CD4-positive, alpha-beta T cell treated with Interleukin-2 at 100 ng/mL for 4 hours (primary cell): ENCODE data around the gene CEP164.
"Not testable (repeated sequence)": the region's sequence is repeated elsewhere in the genome, so short reads cannot be mapped to it uniquely, and the experiment has no call there.

ENCODE experiments used
- DNase-seq: peaks from one replicate; pipeline ENCODE4 v3.0.0-alpha.2; 2020; ENCODE audit warnings: low spot score

Gene CEP164

DNA sequence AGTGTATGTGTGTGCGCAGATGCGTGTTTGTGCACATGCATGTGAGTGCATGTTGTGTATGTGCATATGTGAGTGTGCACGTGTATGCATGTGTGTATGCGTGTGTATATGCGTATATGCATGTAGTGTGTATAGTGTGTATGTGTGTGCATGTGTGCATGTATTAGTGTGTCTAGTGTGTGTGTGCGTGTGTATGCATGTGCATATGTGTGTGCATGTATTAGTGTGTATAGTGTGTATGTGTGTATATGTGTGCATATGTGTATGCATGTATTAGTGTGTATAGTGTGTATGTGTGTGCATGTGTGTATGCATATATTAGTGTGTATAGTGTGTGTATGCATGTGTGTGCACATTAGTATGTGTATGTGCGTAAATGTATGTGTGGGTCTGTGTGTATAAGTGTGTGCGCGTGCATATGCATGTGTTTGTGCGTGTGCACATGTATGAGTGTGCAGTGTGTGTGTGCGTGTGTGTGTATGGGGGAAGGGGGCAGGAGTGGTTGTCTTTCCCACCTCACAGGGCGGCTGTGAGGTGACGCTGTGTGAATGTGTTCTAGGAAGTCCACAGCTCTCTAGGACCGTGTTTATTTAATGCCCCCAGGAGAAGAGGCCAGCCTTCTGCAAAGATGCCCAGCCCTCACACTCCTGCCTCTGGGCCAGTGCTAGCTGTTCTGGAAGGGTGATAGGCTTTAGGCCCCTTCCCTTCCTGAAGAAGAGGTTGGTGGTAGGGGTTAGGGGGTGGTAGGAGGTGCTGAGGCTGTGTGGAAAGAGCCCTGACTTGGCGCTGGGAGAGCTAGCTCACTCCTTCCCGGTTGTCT lies 114.6 kb downstream of the CEP164 start:
- no peak for DNase-seq

DNA sequence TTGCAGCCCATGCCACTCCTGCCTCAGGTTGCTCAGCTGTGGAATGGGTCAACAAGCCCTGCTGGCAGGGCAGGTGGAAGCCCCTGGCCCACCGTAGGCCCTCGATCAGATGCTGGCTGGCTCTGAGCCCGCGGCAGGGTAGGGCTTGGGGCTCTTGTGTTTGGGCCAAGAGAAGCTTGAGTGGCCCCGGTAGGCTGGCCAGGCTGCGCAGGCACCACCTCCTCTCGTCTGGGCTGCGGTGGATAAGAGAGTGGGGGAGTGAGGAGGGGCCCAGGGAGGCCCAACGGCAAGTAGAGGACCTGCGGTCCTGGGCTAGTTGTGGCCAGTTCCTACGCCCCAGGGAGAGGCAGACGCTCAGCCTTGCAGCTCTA lies 115.2 kb downstream of the CEP164 start:
- no peak for DNase-seq

DNA sequence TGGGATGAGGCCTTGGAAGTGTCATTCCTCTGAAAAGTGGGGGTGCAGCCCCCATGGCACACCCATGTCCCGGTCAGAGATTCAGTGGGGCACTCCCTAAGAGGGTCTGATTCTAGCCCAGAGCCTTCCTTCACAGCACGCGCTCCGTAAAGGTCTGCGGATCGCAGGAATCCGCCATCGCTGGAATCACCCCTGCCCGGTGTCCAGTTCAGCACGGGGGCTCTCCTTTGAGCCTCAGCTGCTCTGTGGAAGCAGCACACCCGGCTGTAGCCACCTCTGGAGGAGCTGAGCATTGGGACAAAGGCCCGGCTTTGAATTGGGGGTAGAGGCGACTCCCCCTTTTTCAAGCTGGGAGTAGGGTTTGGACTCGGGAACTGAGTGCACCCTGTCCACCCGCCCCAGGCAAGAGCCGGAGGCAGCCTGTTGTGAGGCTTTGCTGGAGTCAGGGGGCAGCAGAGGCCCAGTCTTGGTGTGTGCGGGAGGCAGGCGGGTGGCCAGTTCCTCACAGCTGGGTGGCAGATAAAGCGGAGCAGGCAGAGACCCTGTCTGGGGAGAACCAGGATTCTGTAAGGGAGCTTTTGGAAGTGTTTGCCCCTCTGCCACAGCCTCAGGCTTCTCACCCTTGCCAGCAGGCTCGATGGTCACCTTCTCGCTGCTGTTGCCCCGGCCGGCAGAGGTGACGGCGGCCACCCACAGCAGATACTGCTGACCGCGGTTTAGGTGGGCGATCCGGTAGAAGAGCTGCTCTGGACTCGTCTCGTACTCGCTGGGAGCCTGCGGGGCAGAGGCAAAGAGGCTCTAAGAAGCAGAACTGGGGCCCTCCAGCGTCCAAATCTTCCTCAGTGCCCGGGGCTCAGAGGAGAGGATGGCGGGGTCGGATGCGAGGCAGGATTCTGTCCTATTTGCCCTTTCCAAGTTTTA lies 115.9 kb downstream of the CEP164 start:
- no peak for DNase-seq

DNA sequence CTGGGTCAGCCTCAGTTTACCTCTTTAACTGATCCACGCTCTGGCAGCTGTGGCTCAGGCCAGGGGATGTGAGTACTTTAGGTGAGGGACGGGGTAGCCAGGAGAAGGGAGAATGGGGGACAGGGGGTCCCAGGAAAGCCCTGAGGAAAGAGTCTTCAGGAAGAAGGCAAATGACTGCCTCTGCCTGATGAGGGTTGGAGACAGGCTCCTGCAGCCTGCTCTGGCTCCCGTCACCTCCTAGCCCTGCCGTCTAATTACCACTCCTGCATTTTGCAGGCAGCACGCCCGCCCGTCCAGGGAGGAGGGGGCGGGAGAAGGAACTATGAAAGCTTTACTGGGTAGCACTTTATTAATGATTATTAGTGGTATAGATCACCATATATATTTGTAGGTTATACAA lies 116.6 kb downstream of the CEP164 start:
- no peak for DNase-seq

DNA sequence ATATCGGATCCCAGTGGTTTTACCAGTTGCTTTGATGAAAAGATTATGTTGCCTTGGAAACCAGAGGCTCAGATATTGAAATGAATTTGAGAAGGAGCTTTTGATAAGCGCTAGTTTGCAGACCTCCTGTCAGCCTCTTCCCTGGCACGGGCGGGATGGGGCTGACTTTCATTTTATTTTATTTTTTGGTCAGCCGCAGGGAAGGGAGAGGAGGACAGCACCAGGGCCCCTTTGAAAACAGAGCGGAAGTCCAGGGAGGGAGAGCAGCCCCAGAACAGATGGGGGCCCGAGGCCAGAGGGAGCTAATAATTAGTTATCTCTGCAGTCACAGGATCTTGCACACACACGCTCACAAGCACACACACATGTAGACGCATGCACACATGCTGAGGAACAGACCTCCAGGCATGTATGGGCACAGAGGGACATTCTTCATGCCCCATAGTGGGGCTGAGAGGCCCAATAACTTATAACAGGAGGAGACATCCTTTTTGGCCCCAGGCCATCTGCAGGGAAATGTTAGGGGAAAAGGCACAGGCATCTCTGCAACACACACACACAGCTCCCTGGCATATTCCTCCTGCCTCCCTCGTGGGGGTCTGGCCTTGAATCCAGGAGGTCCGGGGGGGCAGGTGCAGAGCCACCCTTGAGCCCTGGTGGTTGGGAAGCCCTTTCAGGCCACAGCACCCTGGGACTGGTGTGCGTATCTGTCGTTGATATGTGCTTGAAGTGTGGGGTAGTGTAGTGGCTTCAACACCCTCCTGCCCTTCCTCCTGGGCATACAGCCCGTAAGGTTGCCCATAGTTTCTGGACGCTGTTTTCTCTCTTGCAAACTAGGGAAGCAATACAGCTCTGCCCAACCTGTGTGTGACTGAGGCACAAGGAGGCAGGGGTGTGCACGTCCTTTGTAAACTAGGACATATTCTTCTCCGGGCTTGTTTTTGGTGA lies 117.3 kb downstream of the CEP164 start:
- DNase-seq = no peak

DNA sequence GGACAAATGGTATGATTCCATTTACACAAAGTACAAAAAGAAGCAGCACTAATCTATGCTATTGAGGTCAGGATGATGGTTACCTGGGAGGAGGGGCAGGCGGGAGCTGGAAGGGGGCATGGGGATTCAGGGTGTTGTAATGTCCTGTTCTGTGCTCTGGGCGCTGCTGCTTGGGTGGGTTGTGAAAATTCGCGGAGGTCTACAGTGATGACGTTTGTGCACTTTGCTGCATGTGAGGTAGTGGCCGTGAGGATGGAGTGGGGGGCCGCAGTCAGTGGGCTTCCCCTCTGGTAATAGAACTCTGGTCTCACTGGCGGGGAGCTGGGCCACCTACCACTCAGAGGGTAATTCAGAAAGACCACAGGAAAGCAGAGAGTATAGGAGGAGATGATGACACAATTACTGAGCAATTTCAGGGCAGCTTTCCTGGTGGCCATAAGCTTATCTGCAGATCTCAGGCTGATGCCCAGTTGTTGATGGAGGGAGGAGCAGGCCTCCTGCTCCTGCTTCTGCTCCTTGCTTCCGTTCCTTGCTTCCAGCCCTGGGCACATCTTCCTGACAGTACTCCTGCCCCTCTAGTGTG lies 121.5 kb downstream of the CEP164 start:
- no peak for DNase-seq

DNA sequence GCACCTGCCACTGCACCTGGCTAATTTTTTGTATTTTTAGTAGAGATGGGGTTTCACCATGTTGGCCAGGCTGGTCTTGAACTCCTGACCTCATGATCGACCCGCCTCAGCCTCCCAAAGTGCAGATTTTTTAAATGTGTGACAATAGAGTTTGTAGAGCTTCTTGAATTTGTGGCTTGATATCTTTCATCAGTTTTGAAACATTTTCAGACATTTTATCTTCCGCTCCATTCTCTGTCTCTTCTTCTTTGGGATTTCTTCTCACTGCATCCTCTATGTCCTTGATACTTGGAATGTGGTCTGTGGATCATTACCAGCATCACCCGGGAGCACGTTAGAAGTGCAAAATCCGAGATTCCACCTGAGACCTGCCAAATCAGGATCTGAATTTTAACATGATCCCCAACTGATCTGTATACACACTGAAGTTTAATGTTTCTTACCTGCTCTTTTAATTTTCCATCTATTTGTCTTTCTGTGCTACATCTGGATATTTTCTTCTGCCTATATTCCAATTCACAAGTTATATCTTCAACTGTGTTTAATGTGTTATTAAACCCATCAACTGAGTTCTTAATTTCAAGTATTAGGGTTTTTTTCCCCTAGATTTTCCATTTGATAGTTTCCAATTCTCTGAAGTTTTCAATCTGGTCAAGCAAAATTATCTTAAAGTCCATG lies 126.4 kb downstream of the CEP164 start:
- DNase-seq = no peak

DNA sequence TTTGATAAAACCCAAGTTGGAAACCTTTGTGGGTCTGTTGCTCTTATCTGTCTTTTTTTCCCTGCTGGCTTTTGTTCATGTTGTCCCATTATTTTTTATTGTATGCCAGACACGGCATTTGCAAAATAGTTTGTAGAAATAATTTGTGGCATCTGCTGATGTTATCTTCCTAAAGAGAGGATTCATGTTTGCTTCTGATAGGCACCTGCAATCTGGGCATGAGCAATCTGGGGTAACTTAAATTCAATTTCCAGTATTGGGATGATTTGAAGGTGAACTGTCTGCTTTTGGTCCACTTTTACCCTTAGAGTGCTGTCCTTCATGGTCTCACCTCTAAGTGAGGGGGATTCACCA lies 126.9 kb downstream of the CEP164 start:
- no peak for DNase-seq

DNA sequence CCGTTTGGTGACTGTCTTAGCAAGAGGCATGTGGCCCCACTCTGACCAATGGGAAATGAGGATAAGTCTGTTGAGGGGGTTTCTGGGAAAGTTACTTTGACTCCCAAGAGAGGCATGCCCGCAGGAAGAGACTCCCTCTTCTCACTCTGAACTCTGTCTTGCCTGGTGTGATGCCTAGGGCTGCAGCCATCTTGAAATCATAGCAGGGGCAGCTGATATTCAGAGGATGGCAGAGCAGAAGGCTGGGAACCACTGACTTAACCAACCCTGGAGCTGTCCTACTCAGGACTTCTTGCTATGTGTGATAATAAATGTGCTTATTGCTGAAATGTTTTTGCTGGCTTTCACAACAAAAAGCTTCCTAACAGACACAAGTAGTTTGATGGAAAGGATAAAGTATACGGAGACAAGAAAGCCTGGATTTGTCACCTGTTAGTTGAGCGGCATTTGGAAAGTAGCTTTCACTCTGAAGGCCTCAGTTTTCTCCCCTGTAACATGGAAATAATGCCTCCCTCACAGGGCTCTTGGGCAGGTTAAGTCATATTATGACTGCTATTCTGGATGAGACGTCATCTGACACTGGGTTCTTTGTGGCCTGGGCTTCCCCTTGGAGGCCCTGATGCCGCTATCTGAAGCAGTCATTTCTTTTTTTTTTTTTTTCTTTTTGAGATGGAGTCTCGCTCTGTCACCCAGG lies 128.5 kb downstream of the CEP164 start:
- no peak for DNase-seq

DNA sequence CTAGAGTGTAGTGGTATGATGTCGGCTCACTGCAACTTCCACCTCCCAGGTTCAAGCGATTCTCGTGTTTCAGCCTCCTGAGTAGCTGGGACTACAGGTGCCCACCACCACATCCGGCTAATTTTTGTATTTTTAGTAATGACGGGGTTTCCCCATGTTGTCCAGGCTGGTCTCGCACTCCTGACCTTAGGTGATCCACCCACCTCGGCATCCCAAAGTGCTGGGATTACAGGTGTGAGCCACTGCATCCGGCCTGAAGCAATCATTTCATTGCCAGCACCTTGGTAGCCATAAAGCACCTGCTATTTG lies 129.0 kb downstream of the CEP164 start:
- DNase-seq = not testable (repeated sequence)

DNA sequence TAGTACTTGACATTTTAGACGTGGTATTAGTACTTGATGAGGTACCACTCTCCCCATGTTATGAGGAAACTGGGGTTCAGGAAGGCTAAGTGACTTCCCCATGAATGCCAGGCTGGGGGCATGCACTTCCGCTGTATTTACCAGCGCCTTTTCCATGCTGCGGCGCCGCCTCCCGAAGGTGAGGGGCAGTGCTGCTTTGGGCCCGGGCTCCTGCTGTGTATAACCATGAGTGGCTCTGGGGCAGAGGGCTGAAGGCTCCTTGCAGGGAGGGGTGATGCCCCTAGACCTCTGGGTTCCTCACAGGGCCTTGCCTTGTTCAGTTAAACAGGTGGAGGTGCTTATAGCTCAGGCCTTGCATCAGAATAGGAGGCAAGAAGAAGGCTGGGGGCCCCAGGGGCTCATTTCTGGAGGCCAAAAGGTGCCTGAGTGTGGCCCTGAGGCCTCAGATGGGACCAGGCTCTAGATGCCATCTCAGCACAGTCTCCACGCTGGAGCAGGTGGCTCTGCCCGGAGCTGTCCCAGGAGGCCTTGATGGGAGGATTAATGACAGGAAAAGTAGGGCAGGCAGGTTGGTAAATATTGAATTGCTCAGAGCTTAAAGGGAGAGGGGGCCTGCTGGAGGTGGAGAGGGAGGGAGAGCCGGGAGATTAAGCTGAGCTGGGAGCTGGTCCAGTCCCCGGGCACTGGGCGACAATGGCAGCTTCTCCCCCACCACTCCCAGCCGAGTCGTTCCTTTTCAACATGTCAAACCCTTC lies 129.6 kb downstream of the CEP164 start:
- DNase-seq = no peak

DNA sequence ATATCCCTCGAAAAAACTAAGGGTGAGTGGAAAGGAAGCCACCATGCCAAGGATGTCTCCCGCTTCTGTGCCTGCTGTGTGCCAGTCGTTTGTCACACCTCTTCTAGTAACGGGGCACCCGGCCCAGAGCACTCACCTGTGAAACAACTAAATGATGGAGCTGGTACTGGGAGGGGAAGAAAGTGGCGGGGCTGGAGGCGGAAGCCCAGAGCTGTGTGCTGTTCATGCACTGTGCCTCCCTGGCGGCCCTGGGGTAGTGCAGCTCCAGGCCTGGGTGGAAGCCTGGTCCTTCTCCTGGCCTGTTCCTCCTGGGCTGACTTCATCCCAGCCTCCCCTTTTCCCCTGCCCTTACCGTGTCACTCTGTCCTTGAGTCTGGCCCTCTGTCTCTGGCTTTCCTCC lies 130.2 kb downstream of the CEP164 start:
- no peak for DNase-seq

DNA sequence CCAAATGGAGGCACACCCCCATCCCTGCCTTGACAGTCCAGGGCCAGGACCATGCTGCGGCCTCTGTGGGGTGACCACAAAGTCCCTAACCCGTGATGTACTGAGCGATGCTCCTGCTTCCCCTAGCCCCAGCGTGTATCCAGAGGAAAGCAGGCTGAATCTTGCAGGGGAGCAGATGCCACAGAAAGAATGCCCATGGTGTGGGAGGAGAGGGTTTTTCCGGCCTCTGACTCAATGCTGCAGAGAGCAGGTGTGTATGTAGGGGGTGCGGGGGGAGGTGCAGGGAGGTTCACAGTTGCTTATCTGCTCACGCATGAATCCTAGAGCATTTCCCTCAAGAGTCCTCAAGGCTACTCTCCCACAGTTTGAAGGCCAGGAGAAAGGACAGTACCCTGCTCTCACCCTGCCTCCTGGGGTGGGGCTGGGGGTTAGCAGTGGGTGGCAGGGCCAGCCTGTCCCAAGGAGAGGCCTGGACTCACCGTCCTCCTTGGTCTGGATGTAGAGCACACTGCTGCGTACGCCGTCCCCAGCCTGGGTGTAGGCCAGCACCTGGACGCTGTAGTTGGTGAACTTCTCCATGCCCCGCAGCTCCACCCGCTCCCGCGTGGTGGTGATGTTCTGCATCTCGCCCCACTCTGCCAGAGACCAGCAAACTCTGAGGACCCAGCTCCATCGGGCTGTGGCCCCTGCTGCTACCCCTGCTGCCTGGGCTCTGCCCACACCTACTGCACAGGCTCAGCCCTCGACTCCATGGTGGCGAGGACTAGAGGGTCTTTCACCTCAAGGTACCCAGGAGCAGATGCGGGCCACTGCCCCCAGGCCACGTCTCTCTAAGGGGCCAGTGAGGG lies 130.8 kb downstream of the CEP164 start:
- no peak for DNase-seq

DNA sequence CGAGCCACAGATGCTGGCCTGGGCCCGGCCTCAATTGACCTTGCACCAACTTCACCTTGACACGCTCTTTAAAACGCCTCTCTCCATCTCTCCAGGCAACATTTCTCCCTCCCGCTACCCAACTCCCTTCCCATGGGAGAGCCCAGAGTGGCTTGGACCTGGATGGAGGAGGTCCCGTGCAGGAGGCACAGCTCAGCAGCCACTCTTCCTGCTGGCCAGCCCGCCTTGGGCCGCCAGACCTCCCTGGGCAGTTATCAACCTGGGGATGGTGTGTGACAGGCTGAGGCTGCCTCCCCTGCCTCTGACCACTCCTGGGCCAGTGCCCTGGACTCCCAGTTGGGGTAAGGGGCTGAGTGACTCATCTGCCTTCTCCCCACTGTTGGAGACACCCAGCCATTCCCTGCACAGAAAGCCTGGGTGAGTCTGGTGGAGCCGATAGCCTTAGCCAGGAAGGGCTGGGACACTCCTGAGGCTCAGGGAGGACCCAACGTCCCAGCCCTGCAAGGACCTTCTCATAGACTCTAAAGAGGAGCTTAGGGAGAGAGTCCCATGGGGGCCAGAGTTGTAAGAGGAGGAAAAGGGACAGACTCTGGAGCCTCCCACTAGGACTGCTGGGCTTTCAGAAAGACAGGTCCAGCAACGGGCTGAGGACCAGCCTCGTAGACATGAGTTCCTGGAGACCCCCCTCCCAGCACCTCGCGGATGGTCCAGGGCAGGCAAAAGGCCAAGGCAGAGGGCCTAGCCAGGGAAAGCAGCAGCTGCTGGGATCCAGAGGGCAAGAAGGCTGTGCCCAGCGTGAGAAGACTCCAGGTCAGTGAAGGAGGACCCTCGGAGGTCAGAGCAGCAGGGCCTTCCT lies 131.7 kb downstream of the CEP164 start:
- no peak for DNase-seq

DNA sequence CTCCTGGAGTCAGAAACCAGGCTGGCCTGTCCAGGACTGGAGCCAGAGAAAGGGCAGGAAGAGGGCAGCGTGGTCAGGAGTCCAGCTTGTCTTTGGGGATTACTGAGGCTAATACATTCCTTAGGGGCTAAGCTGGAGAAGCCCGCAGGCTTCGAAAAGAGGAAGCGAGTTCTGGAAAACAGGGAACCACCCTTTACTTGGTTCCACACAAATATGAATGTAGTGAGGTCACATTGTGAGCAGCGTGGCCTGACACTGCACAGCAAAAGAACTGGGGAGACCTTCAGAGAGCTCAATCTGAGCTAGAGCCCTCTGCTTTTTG lies 132.3 kb downstream of the CEP164 start:
- DNase-seq = no peak

DNA sequence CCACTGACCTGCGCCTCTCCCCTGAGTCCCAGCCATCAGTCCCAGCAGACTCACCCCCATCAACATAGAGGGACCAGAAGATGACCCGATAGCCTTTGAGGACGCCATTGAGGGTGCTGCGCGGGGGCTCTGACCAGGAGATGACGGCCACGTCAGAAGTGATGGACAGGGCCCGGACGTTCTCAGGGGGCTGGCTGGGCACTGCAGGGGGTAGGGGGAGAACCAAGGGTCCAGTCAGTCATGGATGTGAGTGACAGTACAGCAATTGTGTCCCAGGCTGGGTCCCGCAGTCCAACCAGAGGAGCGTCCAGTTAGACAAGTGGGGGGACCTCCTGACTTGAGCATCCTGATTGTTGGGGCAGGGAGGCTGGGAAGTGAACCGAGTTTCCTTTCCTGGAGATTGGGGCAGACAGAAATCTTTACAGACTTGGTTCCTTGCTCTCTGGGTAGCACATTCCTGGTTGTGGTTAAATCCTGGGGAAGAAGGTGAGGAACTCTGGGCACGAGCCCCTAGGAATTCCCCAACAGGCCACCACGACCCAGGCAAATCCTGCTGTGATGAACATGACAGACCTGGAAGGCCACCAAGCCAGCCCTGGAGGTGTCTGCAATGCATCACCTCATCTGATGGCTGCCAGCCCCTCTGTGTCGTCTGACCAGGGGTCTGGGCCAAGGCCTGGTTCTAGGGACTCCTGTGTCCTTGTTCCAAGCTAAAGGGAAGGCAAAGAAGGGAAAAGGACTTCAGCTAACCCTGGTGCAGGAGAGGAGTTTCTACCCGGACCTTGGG lies 133.9 kb downstream of the CEP164 start:
- DNase-seq = no peak

DNA sequence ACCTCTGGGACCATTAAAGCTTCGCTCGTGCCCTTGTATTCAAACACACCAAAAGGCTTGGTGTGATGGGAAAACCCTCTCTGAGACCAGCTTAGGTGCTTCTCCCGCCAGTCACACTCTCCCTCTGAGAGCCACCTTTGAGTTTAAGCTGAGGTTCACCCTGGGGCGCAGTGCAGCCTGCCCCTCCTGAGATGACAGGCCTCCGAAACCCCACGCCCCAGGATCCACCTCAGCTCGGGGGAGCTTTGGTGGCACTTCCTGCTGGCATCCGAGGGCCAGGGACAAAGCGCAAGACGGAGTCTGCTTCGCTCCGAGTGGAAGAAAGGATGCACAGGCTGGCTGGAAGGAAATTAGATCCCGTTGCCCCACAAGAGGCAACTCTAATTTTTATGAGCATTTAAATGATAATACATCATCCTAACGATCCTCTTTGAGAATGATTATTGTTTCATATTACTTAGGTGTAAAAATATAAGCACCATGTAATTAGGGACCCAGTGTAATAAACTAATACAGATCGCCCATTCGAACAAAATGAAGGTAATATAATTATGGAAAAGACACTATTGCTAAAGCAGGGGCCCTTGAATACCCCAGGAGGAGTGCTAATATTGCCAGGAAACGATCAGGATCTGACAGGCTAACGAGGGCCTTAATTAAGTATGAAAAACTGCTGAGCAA lies 134.7 kb downstream of the CEP164 start:
- no peak for DNase-seq
